Measurements from ENCODE around the gene AIFM2.
A peak's percentile ranks its signal among the peaks of the same experiment; 100 is the strongest.

Gene AIFM2

DNA sequence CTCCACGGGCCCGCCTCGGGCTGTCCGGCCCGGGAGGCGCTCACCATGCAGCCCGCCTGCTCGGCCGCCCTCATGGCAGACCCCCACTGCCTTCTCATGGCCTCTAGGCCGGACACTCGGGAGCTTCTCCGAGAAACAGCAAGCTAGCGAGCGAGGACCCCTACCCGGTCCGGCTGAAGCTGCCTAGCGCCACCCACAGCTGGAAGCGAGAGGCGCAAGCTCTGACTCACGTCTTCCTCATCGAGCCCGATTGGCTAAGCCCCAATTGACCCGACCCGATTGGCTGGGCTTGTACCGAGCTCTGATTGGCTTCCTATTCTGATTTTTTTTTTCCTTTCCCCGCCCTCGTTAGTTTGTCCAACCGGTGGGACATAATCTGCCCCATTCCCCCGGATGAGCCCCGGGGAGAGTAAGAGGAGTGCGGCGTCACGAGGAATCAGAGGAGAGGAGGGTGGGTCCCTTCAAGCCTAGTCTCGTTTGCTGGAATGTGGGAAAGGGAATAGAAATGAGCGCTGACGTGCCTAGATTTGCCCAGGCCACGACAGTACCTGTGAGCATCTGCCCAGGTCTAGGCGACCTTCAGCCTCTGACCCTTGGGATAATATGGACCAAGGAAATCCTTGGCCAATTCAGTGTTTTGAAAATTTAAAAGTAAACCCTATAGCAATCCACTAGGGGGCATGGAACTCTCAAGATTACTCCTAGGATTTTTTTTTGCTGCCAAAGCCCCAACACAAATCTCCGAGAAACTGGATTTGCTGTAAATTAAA lies 14.0 kb upstream of the AIFM2 start, which contains the start of gene TYSND1:
TYSND1 (minus strand) TSS at position 212 of the 770 bp plus-strand sequence; CDS start at position 98, 114 bp downstream.
- DNase-seq: peak; percentile 50 to 97 (median 92)

DNA sequence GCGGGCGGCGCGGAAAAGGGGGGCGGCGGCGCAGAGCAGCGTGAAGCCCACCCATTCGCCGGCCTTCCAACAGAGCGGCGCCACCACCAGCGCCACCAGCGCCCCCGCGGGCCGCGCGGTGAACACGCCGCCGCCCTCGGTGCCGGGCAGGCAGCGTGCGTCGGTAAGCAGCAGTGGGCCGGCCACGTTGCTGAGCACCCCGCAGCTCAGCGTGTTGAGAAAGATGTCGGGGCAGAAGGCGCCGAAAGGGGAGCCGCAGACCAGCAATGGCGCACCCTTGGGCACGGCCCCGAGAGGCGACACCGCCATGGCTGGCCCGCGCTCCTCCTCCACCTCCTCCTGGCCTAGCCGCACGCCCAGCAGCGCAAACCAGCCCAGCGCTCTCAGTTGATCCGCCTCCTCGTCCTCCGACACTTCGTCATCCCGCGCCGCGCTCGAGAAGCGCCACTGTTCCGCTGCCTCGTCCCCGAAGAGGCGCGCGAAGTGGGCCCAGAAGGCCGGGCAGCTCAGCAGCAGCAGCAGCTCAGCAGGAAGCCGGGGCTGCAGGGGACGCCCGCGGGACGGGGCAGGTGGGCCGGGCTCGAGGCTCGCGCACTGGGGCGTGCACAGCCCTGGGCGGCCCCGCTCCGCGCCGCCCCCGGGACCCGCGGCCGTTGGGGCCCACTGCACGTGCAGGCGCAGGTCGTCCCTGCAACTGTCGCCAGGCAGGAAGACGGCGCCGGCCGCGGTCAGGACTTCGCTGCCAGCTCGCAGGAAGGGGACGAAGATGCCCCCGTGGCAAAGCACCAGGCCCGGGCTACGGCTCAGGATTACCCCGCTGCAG lies 13.3 kb upstream of the AIFM2 start:
- peak in 32 of 51 donors; percentile 21 to 78 (median 53) for DNase-seq

DNA sequence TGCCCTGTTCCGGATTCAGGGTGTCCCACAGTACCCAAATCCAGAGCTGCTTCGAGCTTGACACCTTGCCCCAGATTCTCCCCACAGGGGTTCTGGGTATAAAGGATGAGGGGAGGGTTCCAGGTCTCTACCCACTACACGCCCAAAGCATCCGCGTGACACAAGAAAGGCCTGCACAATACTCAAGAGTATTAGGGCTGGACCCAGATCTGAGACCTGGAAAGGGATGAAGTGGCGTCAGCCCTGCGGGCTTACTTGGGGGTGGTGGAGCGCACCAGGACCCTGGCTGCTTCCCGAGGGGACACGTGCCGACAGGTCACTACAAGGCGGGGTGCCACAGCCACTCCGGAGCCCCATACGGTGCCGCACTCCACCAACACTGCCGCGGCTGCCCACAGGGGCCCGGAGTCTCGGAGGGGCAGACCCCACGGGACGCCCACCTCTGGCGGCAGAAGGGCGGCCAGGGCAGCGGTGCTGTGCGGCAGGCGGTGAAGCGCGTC lies 12.6 kb upstream of the AIFM2 start:
- peak in 5 of 51 donors; percentile 35 to 41 (median 37) for DNase-seq

DNA sequence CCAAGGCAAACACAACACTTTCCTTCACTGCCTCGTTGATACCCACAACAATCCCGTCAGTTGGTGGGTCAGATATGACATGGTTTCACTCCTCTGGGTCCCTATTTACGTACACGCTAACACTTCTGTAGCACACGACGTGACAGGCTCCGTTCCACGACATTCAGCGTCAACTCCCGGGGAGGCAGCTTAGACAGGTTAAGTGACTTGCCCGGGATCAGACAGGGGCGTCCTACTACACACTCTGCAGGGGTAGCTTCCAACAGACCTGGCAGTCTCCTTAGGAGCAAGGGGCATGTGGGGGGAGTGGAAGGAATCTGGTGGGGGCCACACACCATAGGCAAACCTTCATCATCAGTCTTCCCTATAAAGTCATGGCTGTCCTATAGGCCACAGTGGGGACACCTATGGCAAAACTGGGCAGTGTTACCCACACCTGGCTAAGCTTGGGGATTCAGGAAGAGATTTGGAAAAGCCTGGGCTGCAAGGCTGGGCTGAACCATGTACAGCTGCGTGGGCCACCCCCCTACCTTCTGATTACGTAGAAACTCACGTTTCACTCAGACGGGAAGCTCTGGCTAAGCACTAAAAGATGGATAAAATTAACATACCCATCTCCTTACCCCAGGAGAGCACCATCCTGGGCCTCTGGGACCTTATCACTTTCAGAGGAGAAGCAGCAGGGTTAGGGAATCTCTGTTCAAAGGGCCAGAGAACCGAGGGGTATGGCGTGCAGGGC lies 11.9 kb upstream of the AIFM2 start:
- DNase-seq: no peak

DNA sequence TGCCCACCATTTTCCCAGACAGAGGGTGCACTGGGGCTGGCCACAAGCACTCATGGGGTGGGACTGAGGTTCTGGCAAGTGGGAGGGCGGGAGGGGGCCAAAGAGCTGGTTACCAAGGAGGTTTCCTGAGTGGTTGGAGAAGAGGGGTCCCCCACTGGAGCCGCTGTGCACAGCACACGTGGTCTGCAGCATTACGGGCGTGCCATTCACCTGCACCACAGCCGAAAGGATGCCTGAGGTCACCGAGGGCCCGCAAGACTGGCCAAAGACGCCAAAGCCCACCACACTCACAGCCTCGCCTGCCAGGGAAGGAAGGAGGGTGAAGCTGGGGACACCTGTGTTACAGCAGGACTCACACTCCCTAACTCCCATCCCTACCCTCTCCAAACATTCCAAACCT lies 9.9 kb upstream of the AIFM2 start:
- DNase-seq: no peak

DNA sequence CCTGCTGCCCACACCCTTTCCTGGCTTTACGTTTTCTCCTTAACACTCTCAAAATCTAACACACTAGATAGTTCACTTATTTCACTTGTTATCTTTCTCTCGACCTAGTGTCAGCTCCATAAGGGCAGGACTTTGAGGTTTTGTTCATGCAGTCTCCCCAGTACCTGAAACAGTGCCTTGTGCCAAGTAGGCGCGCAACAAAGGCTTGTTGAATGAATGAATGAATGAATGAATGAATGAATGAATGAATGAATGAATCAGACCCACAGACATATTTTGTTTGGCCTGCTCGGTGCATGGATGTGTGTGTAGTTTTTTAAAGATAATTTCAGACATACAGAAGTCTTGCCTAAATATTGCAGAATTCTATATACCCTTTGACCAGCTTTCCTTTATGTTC lies 7.7 kb upstream of the AIFM2 start:
- no peak for DNase-seq

DNA sequence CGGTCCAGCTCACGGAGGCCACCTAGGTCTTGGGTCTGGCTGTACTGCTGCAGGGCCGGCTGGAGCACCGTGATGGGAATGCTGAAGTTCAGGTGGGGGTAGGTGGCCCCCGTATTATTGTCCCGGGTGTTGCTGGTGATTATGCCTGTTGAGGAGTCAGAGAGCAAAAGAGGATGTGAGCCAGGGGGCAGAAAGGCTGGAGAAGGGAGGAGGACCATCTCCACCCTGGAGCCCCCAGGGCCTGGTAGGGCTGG lies 7.3 kb upstream of the AIFM2 start:
- DNase-seq: no peak

DNA sequence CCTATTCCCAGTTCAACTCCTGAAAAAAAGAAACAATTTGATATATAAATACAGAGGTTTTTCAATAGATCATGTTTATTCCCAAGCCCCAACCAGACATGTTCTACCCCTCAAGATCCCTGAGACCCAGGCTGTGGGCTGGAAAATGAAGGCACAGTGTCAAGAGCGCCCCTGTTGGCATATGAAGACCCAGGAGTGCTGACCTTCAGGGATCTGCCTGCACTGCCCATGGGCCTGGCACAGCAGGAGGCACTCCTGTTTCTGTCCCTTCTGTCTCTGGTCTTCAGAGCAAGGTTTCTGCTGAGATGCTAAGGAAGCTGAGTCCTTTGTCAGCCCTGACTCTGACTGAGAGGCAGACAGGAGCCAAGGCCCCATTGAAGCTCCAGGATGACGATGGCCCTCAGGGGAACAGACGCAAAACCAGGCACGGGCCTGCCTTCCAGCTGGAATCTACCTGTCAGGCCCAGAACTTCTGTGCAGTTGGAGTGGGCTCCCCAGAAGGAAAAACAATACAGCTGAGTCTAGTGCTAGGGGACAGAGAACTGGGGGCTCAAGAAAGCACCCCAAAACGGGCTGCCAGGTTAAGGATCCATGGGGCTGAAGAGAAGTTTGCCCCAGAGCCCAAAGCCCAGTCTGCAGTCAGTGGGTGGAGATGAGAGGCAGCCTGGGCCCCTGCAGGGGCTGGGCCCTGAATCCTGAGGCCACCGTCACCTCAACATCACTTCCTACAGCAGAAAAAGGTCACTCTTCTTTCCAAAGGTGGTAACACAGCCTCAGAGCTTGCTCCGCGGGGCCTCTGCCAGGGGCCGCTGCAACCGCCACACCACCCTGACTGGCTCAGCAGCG lies 6.7 kb upstream of the AIFM2 start:
- DNase-seq: no peak

DNA sequence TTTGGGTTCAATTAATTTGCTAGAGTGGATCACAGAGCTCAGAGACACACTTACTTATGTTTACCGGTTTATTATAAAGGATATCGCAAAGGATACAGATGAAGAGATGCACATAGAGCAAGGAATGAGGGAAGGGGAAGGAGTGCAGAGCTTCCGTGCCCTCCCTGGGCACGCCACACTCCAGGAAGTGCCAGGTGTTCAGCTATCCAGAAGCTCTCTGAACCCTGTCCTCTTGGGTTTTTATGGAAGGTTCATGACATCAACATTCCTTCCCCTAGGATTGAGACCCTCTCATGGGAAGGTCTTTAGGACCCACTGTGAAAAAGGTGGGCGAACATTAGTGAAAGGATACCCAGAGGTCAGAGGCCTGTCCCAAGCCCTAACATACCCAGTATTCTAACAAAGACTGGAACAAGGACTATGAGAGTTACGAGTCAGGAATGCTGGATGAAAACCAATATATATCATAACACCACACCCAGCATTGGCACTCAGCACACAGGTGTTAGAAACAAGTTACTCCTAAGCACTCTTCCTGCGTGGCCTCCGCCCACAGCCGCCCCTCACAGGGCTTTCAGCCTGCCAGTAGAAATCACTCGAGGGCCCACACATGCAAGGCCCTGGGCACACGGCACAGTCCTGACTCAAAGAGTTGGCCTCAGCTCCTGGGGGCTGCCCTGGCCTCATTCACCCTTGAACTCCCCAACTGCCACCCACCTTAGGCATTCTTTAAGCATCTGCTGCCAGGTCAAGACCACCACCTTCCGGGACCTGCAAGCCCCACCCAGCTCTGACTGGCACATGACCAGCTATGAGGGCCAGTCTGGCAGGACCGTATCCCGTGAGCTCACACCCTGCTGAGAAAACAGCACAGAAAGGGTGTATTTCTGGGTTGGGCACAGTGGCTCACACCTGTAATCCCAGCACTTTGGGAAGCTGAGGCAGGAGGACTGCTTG lies 5.6 kb upstream of the AIFM2 start:
- no peak for DNase-seq

DNA sequence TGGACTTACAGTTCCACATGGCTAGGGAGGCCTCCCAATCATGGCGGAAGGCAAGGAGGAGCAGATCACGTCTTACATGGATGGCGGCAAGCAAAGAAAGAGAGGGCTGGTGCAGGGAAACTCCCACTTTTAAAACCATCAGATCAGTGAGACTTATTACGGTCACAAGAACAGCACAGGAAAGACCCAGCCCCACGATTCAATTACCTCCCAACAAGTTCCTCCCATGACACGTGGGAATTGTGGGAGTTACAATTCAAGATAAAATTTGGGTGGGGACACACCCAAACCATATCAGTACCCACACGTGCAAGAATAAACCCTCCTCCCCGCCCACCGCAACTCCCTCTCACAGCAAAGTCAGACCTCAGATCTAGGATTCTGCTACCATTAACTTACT lies 4.5 kb upstream of the AIFM2 start:
- no peak for DNase-seq

DNA sequence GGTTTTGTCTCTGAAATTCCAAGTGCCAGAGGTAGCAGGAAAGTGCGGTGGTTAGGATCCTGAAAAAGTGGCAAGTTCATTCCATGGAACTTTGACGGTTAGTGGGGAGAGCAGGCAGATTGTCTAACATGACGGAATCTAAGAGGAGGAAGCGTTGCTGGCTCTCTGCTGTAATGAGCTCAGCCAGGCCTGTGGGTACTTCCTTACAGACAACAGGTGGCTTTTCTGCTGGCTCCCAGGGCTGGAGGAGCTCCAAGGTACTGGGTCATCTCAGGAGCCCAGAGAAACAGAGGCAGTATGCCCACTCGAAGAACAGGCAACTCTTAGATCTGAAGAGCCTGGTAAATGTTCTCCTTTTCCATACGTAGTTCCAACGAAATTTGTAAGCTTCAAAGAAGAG lies 3.1 kb upstream of the AIFM2 start:
- DNase-seq: no peak

DNA sequence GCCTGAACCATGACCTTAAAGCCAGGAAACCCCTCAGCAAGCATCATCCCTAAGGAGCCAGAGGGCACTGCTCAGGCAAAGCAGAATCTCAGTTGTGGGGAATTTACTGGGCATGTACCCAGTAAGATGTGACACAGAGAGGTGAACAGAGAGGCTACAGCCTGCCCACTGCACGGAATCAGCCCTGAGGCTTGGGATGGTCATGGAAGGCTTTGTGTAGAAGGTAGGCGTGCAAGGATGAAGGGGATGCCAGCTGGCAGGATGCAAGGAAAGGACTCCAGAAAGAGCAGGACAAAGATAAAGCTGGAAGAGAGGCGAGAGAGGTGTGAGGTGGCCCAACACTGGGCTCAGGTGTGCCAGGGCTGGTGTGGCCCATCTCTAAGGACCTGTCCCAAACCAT lies 2.4 kb upstream of the AIFM2 start:
- DNase-seq: no peak

DNA sequence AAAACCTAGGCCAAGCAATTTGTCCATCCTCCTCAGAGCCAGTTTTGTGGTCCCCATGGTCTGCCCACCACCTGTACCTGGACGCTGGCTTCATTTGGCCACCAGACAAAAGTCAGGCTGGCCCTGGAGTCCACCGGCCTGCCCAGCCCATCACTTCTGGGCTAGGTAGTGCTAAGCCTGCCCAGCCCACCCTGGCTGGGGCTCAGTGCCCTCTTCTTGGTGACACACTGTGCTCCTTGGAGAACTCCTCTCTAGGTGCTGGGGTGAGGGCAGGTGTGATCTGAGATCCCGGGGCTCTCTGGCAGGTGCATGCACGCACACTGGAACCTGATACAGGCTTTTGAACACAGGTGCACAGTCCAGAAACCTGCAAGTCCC lies 1.1 kb downstream of the AIFM2 start:
- no peak for DNase-seq

DNA sequence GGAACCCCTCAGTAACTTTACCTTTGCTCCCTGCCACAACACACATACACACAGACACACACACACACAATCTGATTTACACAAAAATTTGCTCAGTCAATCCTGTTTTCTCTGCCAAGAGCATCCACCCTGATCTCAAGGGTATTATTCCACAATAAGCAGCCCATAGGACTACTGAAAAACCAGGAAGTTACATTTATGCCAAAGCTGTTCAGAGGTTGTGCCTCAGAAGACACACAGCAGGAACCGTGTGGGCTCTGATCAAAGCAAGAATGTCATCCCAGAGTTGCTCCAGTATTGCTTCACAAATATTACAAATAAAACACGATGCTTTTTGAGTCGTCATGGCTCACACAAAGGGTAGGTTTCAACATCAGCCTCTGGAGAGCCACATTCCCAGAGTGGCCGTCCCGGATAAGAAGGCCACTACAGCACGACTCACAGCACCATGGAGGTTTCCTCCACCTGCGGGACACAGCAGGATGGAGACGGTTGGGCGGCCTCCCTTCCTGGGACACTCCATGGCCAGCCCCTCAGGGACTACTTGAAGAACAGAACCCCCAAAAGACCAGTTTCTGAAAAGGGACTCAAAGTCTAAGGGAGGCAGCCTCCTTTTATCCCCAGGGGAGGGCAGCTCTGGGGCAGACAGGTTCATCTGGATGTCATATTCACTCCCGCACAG lies 1.6 kb downstream of the AIFM2 start:
- no peak for DNase-seq

DNA sequence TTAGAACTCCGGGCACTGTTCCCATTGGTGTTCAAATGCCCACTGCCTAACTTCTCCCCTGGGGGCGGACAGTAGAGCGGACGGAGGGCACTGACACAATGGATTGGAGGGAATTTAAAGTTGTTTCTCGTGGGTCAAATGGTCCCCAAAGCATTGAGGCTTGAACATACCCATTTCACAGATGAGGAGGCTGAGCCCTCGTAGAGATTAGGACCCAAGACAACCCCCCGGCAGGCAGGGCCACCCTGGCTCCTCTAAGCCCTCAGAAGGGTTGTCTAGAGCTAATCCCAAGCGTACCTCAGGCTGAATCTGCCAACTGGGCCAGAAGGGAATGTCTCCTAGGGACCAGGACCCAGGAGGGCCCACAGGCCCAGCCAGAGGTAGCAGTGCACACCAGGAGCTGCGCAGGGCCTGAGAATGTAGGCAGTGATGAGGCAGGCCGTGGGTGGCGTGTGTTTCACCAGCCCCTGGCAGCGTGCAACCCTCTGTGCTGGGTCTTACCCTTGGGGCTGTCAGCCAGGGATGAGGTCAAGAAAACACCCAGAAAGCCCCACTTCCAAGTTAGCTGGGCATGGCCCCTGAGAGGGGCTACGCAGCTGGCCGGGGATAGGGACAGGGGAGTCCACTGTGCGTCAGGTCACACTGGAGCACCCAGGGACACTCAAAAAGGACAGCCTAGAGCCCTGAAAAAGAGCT lies 5.8 kb downstream of the AIFM2 start:
- no peak for DNase-seq

DNA sequence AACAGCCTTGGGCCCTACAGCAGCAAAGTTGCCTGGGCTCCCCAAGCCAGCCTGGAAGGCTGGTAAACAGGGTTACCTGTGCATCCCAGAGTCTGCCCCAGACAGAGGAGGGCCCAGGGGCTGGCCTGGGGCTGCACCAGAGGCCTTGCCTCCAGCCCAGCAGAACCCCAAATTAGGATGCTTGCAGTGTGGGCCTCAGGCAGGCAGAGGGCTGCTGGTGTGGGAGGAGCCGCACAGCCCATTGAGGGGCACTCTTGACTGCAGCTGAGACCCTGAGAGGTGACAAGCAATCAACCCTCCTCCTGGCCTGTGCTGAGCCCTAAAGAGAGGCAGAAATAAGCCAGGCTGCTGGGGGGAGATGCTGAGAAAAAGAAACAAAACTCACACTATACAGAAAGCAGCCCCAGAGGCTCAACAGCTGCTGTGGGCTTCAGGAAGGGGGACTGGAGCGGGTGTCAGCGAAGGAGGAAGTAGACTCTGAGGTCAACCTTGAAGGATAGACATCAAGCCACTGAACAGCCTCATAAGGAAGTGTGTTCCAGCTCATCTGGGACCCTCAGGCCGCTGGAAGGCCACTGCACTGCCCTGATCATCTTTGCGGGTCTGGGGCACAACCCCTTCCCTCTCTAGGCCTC lies 6.6 kb downstream of the AIFM2 start:
- DNase-seq: no peak

DNA sequence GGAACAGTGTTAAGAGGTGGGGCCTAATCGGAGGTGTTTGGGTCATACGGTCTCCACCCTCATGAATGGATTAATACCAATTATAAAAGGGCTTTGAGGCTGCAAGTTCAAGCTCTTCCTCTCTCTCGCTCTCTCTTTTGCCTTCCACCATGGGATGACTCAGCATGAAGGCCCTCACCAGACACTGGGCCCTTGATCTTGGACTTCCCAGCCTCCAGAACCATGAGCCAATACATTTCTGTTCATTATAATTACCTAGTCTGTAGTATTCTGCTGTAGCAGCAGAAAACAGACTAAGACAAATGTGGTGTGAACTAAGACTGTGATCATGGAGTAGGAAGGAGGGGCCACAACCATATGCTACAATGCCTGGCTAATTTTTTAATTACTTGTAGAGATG lies 7.7 kb downstream of the AIFM2 start:
- no peak for DNase-seq

DNA sequence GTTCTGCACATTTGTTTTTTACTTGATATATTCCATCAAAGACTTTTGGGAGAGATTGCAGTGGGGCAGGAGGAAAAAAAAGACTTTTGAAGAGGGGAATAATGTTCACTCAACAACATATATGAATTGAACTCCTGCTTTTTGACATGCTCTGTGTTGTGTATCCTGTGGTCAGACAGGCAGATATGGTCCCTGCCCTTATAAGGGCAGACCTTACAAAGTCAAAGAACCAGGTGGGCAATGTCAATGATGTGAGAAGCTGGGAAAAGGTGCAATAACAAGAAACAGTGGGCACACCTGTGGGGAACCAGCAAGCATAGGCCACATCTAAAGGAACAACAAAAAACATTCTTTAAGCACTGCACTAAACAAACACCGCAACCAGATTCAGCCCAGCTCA lies 8.2 kb downstream of the AIFM2 start:
- DNase-seq: no peak

Measured in hypothalamus (tissue), 51 donors.